Measurements from ENCODE around the gene SLC7A7.
"Not testable (repeated sequence)": the region's sequence is repeated elsewhere in the genome, so short reads cannot be mapped to it uniquely, and the experiment has no call there.

Gene SLC7A7

DNA sequence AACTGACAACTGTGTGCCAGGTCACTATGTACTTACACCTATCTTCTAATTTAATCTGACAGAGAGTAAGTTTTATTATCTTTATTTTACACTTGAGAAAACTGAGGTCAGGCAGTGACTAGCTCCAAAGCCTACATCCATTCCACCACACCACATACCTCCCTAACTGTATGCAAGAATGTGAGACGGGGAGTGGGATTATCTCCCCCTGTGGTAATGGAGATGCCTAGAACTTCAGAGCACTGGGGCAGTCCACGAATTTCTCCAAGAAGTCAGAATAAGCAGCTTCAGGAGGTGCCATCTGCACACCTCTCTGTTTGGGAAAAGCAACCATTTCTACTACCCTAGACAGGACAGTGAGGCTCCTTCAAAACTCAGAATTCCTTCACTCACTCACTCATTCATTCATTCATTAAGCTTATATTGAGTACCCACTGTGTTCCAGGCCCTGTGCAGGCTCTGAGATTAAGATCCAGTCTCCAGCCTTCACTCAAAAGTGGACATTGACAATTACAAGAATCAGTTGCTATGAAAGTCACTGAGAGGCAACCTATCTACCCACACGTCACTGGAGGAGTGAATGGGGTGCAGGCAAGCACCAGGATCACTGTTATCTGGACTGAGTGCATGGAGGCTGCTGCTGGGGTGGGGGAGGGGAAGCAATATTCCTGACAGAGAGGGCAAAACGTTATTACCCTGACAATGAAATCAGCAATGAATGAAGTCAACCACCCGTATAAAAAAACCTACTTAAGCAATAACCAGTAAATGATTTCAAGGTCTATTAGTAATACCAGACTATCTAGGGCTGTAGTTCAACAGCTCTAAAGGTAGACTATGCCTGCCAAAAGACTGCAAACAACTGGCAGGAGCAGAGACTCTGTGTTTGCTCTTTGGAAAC lies 18.0 kb downstream of the SLC7A7 start:
- Histone ChIP-seq H3K27me3 (no peaks in the 10 kb centered on the region), H3K9me3 (no peaks in the 10 kb centered on the region), H3K36me3 (no peaks in the 10 kb centered on the region), H3K27ac (no peak overlapping the region), H3K4me1 (no peaks in the 10 kb centered on the region), H3K4me3 (no peak overlapping the region)
- no peak for DNase-seq
- TF ChIP-seq, protein P1, sequence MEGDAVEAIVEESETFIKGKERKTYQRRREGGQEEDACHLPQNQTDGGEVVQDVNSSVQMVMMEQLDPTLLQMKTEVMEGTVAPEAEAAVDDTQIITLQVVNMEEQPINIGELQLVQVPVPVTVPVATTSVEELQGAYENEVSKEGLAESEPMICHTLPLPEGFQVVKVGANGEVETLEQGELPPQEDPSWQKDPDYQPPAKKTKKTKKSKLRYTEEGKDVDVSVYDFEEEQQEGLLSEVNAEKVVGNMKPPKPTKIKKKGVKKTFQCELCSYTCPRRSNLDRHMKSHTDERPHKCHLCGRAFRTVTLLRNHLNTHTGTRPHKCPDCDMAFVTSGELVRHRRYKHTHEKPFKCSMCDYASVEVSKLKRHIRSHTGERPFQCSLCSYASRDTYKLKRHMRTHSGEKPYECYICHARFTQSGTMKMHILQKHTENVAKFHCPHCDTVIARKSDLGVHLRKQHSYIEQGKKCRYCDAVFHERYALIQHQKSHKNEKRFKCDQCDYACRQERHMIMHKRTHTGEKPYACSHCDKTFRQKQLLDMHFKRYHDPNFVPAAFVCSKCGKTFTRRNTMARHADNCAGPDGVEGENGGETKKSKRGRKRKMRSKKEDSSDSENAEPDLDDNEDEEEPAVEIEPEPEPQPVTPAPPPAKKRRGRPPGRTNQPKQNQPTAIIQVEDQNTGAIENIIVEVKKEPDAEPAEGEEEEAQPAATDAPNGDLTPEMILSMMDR (IDR thresholded peaks at IDR 0.05), result no peak
- intact Hi-C loops (cut with DNase I; ENCODE audit: low total_unique reads), result no loop called here

- H3K36me3 ChIP-seq, result no peaks in the 10 kb centered on the region
- TF ChIP-seq, protein P1 (IDR thresholded peaks at IDR 0.05), result no peak
- no peaks in the 10 kb centered on the region for H3K9me3 ChIP-seq
- no peak for DNase-seq
- no peak overlapping the region for H3K27ac ChIP-seq
- H3K4me1 ChIP-seq, result no peaks in the 10 kb centered on the region
- no peak overlapping the region for H3K4me3 ChIP-seq
- no peaks in the 10 kb centered on the region for H3K27me3 ChIP-seq
- intact Hi-C loops (cut with DNase I; ENCODE audit: low total_unique reads), result no loop called here
Observed at GRCh38 chr14:22796087-22796707, 19.0 kb downstream of the SLC7A7 start.

- DNase-seq, result no peak
- no peaks in the 10 kb centered on the region for H3K36me3 ChIP-seq
Observed at GRCh38 chr14:22794551-22794951, 20.7 kb downstream of the SLC7A7 start.

DNA sequence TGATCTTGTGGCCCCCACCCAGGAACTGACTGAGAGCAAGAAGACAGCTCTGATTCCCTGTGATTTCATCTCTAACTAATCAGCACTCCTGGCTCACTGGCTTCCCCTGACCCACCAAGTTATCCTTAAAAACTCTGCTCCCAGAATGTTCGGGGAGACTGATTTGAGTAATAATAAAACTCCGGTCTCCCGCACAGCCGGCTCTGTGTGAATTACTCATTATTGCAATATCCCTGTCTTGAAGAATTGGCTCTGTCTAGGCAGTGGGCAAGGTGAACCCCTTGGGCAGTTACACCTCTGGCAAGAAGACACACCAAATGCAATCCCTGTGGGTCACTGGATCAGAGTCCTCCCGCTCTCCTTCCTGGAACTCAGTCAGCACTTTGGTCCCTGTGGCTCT lies 21.3 kb downstream of the SLC7A7 start:
- no peak overlapping the region for H3K27ac ChIP-seq
- intact Hi-C loops (cut with DNase I; ENCODE audit: low total_unique reads), result no loop called here
- no peaks in the 10 kb centered on the region for H3K36me3 ChIP-seq
- no peak for DNase-seq
- TF ChIP-seq, protein P1 (IDR thresholded peaks at IDR 0.05), result no peak
- H3K27me3 ChIP-seq, result no peaks in the 10 kb centered on the region
- no peaks in the 10 kb centered on the region for H3K9me3 ChIP-seq
- H3K4me3 ChIP-seq, result no peak overlapping the region
- no peaks in the 10 kb centered on the region for H3K4me1 ChIP-seq

More at GRCh38 chr14:22794551-22794951, 20.7 kb downstream of the SLC7A7 start:
- no peaks in the 10 kb centered on the region for H3K27me3 ChIP-seq
- H3K9me3 ChIP-seq, result no peaks in the 10 kb centered on the region
- TF ChIP-seq, protein P1 (IDR thresholded peaks at IDR 0.05), result no peak
- H3K27ac ChIP-seq, result no peak overlapping the region
- intact Hi-C loops (cut with DNase I; ENCODE audit: low total_unique reads), result no loop called here
- no peak overlapping the region for H3K4me3 ChIP-seq
- no peaks in the 10 kb centered on the region for H3K4me1 ChIP-seq

DNA sequence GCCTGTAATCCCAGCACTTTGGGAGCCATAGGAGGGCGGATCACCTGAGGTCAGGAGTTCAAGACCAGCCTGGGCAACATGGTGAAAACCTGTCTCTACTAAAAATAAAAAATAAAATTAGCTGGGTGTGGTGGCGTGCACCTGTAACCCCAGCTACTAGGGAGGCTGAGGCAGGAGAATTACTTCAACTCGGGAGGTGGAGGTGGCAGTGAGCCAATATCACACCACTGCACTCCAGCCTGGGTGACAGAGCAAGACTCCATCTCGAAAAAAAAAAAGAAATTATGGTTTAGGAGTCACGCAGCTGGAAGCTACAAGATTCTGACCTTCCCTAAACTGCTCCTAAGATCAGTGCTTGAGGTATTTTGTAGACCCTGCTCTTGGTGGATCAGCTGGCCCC lies 21.7 kb downstream of the SLC7A7 start:
- intact Hi-C loops (cut with DNase I; ENCODE audit: low total_unique reads); H3K9me3 ChIP-seq; H3K36me3 ChIP-seq; H3K27ac ChIP-seq; DNase-seq; H3K4me3 ChIP-seq; H3K27me3 ChIP-seq; H3K4me1 ChIP-seq: not testable (repeated sequence)

DNA sequence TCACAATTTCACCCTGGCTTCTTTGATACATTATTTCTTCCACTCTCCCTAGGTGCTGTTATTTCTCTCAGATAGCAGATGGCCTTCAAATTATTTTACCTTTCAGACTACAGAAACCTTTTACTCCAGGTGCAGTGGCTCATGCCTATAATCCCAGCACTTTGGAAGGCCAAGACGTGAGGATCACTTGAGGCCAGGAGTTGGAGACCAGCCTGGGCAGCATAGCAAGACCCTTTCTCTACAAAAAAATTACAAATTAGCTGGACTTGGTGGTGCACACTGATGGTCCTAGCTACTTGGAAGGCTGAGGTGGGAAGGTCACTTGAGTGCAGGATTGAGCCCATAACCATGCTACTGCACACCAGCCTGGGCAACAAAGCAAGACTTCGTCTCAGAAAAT lies 23.1 kb downstream of the SLC7A7 start:
- no peaks in the 10 kb centered on the region for H3K4me1 ChIP-seq
- TF ChIP-seq, protein P1 (IDR thresholded peaks at IDR 0.05), result no peak
- H3K27me3 ChIP-seq, result no peaks in the 10 kb centered on the region
- H3K27ac ChIP-seq, result no peak overlapping the region
- no peak overlapping the region for H3K4me3 ChIP-seq
- DNase-seq, result no peak
- H3K36me3 ChIP-seq, result no peaks in the 10 kb centered on the region
- no peaks in the 10 kb centered on the region for H3K9me3 ChIP-seq
- intact Hi-C loops (cut with DNase I; ENCODE audit: low total_unique reads), result no loop called here
